ENCODE data around the gene MRPS22.

MRPS22 gene

GRCh38 chr3:139299261-139300132 is 44.3 kb upstream of the MRPS22 start:
- no peak for TF ChIP-seq REST (IDR thresholded peaks at IDR 0.05; ENCODE audit: insufficient read depth in 1 of 2, low read depth in 2 of 2, low read length in 2 of 2)
- TF ChIP-seq TAF1 (IDR thresholded peaks at IDR 0.05; ENCODE audit: borderline replicate concordance, insufficient read depth, low read length): no peak
- no peak for TF ChIP-seq FOXP2 (optimal IDR thresholded peaks at IDR 0.05; ENCODE audit: borderline replicate concordance, extremely low read depth, extremely low read length, insufficient read depth)
- TF ChIP-seq SIN3A (IDR thresholded peaks at IDR 0.05; ENCODE audit: borderline replicate concordance, insufficient read depth, low read length): no peak
- no peak for TF ChIP-seq POLR2AphosphoS5 (IDR thresholded peaks at IDR 0.05; ENCODE audit: low read depth, low read length)

DNA sequence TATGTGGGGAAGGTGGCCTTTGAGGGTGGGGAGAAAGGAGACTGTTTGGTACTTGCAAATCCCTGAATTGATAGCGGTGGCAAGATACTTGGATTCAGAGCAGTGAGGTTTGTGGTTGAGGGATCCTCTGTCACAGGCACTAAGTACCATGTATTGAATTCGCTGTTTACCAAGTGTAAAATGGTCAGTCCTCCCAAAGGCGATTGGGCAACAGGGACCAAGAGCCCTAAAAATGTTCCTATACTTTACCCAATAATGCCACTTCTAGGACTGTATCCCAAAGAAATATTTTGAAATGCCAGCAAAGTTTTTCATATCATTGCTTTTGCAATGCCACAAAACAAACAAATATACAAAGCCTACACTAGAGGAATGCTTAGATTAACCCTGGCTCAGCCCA is 43.4 kb upstream of the MRPS22 start:
- TF ChIP-seq REST (IDR thresholded peaks at IDR 0.05; ENCODE audit: insufficient read depth in 1 of 2, low read depth in 2 of 2, low read length in 2 of 2) (no peak), FOXP2 (optimal IDR thresholded peaks at IDR 0.05; ENCODE audit: borderline replicate concordance, extremely low read depth, extremely low read length, insufficient read depth) (no peak), TAF1 (IDR thresholded peaks at IDR 0.05; ENCODE audit: borderline replicate concordance, insufficient read depth, low read length) (no peak)

DNA sequence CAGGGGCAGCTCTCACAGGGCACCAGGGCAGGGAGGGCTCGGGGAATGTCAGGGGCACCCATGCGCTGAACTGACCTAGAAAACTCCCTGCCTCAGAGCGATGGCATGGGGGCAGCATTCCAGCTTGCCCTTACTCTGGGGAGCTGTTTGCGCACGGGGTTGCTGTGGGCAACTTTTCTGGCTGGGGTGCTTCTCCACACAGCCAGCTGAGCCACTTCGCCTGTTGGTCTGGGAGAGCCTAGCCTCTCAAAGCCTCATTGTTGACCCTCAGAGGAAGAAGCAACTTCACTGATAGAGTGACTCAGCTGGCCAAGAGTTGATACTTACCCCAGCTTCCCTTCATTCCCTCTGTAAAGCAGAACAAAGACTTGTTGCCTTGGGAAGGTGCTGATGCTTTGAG is 42.6 kb upstream of the MRPS22 start:
- no peak for TF ChIP-seq REST (IDR thresholded peaks at IDR 0.05; ENCODE audit: insufficient read depth in 1 of 2, low read depth in 2 of 2, low read length in 2 of 2)
- no peak for TF ChIP-seq SIN3A (IDR thresholded peaks at IDR 0.05; ENCODE audit: borderline replicate concordance, insufficient read depth, low read length)
- TF ChIP-seq TAF1 (IDR thresholded peaks at IDR 0.05; ENCODE audit: borderline replicate concordance, insufficient read depth, low read length): no peak
- no peak for TF ChIP-seq POLR2AphosphoS5 (IDR thresholded peaks at IDR 0.05; ENCODE audit: low read depth, low read length)
- no peak for TF ChIP-seq FOXP2 (optimal IDR thresholded peaks at IDR 0.05; ENCODE audit: borderline replicate concordance, extremely low read depth, extremely low read length, insufficient read depth)

DNA sequence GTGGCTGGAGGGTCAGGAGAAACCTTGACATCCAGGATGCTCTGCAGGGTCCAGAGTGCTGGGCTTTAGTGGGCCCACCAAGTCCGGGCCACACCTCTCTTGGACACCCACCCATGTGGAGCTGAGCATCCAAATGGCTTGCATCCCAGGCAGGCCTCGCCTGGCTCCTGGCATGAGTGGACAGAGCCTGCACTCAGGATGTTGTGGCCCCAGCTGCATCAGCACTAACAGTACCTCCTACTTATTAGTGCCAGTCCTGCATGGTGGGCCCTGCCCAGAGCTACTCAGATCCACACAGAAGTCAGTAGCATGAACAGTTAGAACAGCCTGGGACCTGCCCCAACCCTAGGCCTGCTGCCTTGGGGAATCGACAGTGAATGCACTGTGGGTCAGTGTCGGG is 42.2 kb upstream of the MRPS22 start:
- TF ChIP-seq POLR2AphosphoS5 (IDR thresholded peaks at IDR 0.05; ENCODE audit: low read depth, low read length) (no peak), TAF1 (IDR thresholded peaks at IDR 0.05; ENCODE audit: borderline replicate concordance, insufficient read depth, low read length) (no peak), REST (IDR thresholded peaks at IDR 0.05; ENCODE audit: insufficient read depth in 1 of 2, low read depth in 2 of 2, low read length in 2 of 2) (no peak), SIN3A (IDR thresholded peaks at IDR 0.05; ENCODE audit: borderline replicate concordance, insufficient read depth, low read length) (no peak), FOXP2 (optimal IDR thresholded peaks at IDR 0.05; ENCODE audit: borderline replicate concordance, extremely low read depth, extremely low read length, insufficient read depth) (no peak)
